Glutamatergic neuron (in vitro differentiated cells): ENCODE results near the gene SKI. TPM values are rescaled to one million over a fixed set of nuclear protein-coding genes. Genes with fewer than 3 reads are reported as not detected.

Source experiments
- DNase-seq: peaks from one replicate; pipeline ENCODE4 v3.0.0; 2022
- H3K27ac Mint-ChIP-seq: one replicate; pipeline ENCODE4 v1.8.0; 2020; ENCODE audit warnings: mild to moderate bottlenecking, mixed read lengths, inconsistent platforms; ENCODE audit not compliant: unreplicated experiment
- H3K27me3 Mint-ChIP-seq: one replicate; pipeline ENCODE4 v1.8.0; 2020; ENCODE audit warnings: mild to moderate bottlenecking, moderate library complexity, mixed read lengths, inconsistent platforms; ENCODE audit not compliant: unreplicated experiment
- H3K36me3 Mint-ChIP-seq: one replicate; pipeline ENCODE4 v1.8.0; 2020; ENCODE audit warnings: mild to moderate bottlenecking, mixed read lengths, inconsistent platforms; ENCODE audit not compliant: unreplicated experiment
- H3K4me1 Mint-ChIP-seq: one replicate; pipeline ENCODE4 v1.8.0; 2020; ENCODE audit warnings: mild to moderate bottlenecking, low read depth, mixed read lengths, inconsistent platforms; ENCODE audit not compliant: unreplicated experiment
- H3K4me3 Mint-ChIP-seq: one replicate; pipeline ENCODE4 v1.8.0; 2020; ENCODE audit warnings: mild to moderate bottlenecking, mixed read lengths, inconsistent platforms; ENCODE audit not compliant: unreplicated experiment
- H3K9me3 Mint-ChIP-seq: one replicate; pipeline ENCODE4 v1.8.0; 2020; ENCODE audit warnings: mild to moderate bottlenecking, moderate library complexity, mixed read lengths, inconsistent platforms; ENCODE audit not compliant: unreplicated experiment
- total RNA-seq: library from RNA; stranded (reverse); fragmentation: NEBNext Ultra II Directional; extraction: Animal tissue kit (Norgen Biotek cat#: 25700); gene quantifications from one replicate; pipeline ENCODE4 v1.2.1, GENCODE V29; 2021; ENCODE audit not compliant: unreplicated experiment
- TF ChIP-seq, protein P1 (sequence below): fragments of 200-600 bp; sonication (generic); IDR thresholded peaks from one replicate; pipeline ENCODE4 v1.5.0; 2021; ENCODE audit not compliant: partially characterized antibody, unreplicated experiment

Gene SKI
- total RNA-seq, 1 donor from 2014 or later, result 143 TPM

DNA sequence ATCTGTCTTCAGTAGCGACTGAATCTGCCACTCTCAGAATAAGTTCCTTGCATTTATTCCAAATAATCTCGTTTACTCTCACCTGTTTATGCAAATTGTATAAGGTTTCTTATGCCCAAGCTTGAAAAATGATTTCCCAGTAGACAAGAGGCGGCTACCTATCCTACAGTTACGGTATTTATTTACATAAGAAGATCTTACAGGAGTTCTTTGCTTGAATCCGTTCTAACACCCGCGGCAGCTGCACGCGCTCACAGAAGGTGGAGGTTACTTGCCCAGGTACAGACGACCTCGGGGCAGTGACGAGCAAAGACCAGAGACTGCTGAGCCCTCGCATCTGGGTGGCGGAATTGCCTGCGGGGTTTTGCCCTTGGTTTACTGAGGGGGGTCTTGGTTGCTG lies 79.9 kb downstream of the SKI start:
- peak overlapping the region; percentile 72 for H3K27ac Mint-ChIP-seq
- DNase-seq, result no peak
- H3K36me3 Mint-ChIP-seq, result peaks cover 5% of the 10 kb centered on the region
- TF ChIP-seq, protein P1, sequence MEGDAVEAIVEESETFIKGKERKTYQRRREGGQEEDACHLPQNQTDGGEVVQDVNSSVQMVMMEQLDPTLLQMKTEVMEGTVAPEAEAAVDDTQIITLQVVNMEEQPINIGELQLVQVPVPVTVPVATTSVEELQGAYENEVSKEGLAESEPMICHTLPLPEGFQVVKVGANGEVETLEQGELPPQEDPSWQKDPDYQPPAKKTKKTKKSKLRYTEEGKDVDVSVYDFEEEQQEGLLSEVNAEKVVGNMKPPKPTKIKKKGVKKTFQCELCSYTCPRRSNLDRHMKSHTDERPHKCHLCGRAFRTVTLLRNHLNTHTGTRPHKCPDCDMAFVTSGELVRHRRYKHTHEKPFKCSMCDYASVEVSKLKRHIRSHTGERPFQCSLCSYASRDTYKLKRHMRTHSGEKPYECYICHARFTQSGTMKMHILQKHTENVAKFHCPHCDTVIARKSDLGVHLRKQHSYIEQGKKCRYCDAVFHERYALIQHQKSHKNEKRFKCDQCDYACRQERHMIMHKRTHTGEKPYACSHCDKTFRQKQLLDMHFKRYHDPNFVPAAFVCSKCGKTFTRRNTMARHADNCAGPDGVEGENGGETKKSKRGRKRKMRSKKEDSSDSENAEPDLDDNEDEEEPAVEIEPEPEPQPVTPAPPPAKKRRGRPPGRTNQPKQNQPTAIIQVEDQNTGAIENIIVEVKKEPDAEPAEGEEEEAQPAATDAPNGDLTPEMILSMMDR, result no peak
- peaks cover 6% of the 10 kb centered on the region for H3K4me1 Mint-ChIP-seq
- H3K9me3 Mint-ChIP-seq, result peaks cover 22% of the 10 kb centered on the region
- no peak overlapping the region for H3K4me3 Mint-ChIP-seq
- peaks cover 9% of the 10 kb centered on the region for H3K27me3 Mint-ChIP-seq

DNA sequence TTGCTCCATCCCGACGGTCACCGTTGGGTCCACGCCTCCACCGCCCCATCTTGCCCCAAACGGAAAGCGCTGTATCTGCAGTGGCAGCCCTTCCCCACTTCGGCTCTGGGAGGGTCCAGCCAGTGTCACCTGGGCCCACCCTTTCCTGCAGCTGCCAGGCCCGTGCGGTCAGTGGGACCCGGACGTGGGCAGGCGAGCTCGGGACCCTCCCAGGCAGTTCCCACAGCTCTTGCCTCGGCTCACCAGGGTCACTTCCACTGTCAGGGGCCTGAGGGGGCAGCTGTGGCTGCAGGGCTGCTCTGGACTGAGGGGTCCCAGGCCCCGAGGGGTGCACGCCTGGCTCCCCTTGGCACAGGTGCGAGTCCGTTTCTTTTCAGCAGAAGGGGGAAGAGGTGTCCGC lies 80.7 kb downstream of the SKI start:
- TF ChIP-seq, protein P1, result no peak
- DNase-seq, result no peak
- Mint-ChIP-seq H3K4me1 (peaks cover 6% of the 10 kb centered on the region), H3K27ac (peak overlapping the region; percentile 59), H3K4me3 (no peak overlapping the region), H3K27me3 (peaks cover 9% of the 10 kb centered on the region), H3K36me3 (peaks cover 5% of the 10 kb centered on the region), H3K9me3 (peaks cover 18% of the 10 kb centered on the region)

DNA sequence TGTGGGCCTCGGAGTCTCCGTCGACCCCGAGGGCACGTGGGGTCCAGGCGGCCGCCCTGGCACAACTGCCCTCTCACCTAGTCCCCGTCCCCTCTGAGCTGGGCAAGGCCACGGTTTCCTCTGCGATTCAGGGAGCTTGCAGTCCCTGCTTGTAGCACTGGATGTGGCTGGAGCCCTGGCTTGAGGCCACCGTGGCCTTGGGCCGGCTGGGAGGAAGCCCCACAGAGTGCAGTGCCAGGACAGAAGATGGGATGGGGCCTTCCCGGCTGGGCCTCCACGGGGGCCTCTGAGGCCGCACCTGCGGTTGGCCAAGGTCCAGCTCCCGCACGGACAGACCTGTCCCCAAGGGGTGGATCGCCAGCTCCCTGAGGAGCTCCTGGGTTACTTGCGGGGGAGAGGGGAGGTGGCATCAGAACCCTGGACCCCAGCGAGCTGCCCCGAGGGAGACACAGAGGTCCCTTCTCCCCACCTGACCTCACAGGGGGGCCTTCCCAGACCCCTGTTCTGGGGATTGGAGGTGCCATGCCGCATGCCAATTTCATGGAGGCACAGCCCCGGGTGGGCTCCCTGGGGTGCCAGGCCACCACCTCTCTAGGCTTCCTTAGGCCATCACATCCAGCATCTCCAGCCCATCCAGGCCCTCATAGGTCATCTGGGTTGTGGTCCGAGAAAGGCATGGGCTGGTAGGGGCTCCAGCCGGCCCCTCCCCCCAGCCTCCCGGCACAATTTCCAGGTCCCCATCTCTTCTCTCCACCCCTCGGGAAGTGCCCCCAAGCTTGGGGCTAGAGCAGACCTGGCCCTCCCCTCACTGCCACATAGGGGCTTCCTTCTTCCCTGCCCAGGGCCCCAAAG lies 82.4 kb downstream of the SKI start:
- Mint-ChIP-seq H3K4me1 (peaks cover 6% of the 10 kb centered on the region), H3K27ac (peak overlapping the region; percentile 38), H3K36me3 (peaks cover 5% of the 10 kb centered on the region), H3K4me3 (no peak overlapping the region), H3K9me3 (peaks cover 15% of the 10 kb centered on the region), H3K27me3 (peaks cover 8% of the 10 kb centered on the region)
- TF ChIP-seq, protein P1, result no peak
- DNase-seq, result no peak

DNA sequence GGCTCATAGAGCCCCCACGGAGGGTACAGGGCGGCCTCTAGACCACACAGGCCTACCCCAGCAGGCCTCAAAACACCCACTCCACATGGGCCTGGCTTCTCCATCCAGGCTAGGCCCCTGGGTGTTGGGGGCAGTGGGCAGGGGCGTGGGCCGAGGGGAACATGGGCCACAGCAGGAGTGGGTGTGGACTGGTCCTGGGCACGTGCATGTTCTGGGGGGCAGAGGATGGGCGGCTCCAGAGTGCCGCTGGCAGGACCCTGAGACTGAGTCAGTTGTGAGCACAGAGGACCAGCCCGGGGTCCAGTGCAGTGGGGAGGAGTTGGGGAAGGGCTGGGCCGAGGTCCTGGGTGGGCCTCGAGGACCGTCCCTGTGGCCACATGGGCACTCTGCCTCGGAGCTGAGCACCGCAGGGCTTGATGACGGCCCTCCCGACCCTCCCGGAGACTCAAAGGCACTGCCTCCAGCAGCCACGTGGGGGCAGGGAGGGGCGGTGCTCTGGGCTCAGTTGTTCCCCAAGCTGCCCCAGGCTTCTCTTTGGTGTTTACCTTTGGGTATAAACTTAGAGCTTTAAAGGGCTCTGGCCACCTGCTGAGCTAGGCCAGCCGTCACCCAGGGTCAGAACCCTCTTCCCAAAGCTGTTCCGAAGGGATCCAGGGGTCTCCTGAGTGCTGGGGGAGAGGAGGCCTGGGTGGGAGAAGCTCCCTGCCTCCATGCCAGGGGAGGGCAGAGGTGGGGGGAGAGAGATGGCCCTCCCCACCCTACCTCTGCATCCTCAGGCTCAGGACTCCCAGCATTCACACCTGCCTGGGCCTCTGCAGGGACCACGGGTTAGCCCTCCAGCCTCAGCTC lies 83.3 kb downstream of the SKI start:
- H3K4me3 Mint-ChIP-seq, result no peak overlapping the region
- peaks cover 4% of the 10 kb centered on the region for H3K27me3 Mint-ChIP-seq
- peaks cover 14% of the 10 kb centered on the region for H3K9me3 Mint-ChIP-seq
- peak; percentile 83 for DNase-seq
- TF ChIP-seq, protein P1, result peak; percentile 66
- H3K36me3 Mint-ChIP-seq, result peaks cover 5% of the 10 kb centered on the region
- H3K27ac Mint-ChIP-seq, result peak overlapping the region; percentile 38
- peaks cover 6% of the 10 kb centered on the region for H3K4me1 Mint-ChIP-seq
